Measurements from ENCODE around the gene MAMDC4. TPM values are rescaled to one million over a fixed set of nuclear protein-coding genes. Genes with fewer than 3 reads are reported as not detected.
A peak's percentile ranks its signal among the peaks of the same experiment; 100 is the strongest.

MAMDC4 gene
- total and polyA plus RNA-seq, 2 of the 13 experiments (the other 11 are each of a cell fraction or from before 2014, with no cell fraction given): 6.0 to 6.8 TPM

GRCh38 chr9:136842380-136842948 is 9.7 kb upstream of the MAMDC4 start, which contains the start of gene AJM1 (continued):
- peak; percentile 92; the same call in 1 of the 2 replicates for TF ChIP-seq ZNF816 (CRISPR knock-in tag; IDR thresholded peaks at IDR 0.05; ENCODE audit: borderline replicate concordance)
- TF ChIP-seq ZMAT3 (CRISPR knock-in tag; conservative IDR thresholded peaks at IDR 0.05): peak; percentile 82
- TF ChIP-seq ZNF350 (CRISPR knock-in tag; IDR thresholded peaks at IDR 0.05; ENCODE audit: borderline replicate concordance, low read depth): peak; percentile 58; the same call in 1 of the 2 replicates
- TF ChIP-seq AGO1 (IDR thresholded peaks at IDR 0.05; ENCODE audit: low read depth, low read length, poor library complexity, severe bottlenecking): peak; percentile 97
- TF ChIP-seq NCOA5 (CRISPR knock-in tag; IDR thresholded peaks at IDR 0.05): peak; percentile 54; the same call in 1 of the 2 replicates
- 0 out of 2 replicates have a peak, but pooled peaks have one; percentile 55 for TF ChIP-seq RFXAP (CRISPR knock-in tag; IDR thresholded peaks at IDR 0.05; ENCODE audit: borderline replicate concordance)
- TF ChIP-seq GATAD1 (CRISPR knock-in tag; IDR thresholded peaks at IDR 0.05): 0 out of 2 replicates have a peak, but pooled peaks have one; percentile 17
- 0 out of 2 replicates have a peak, but pooled peaks have one; percentile 54 for TF ChIP-seq RFXANK (CRISPR knock-in tag; IDR thresholded peaks at IDR 0.05)
- TF ChIP-seq NFKBIZ (CRISPR knock-in tag; IDR thresholded peaks at IDR 0.05): 0 out of 2 replicates have a peak, but pooled peaks have one; percentile 16
- peak; percentile 57 for TF ChIP-seq HOXA3 (CRISPR knock-in tag; IDR thresholded peaks at IDR 0.05)
- TF ChIP-seq TARDBP (CRISPR knock-in tag; IDR thresholded peaks at IDR 0.05): peak; percentile 70; the same call in 1 of the 2 replicates
- TF ChIP-seq, protein P1, sequence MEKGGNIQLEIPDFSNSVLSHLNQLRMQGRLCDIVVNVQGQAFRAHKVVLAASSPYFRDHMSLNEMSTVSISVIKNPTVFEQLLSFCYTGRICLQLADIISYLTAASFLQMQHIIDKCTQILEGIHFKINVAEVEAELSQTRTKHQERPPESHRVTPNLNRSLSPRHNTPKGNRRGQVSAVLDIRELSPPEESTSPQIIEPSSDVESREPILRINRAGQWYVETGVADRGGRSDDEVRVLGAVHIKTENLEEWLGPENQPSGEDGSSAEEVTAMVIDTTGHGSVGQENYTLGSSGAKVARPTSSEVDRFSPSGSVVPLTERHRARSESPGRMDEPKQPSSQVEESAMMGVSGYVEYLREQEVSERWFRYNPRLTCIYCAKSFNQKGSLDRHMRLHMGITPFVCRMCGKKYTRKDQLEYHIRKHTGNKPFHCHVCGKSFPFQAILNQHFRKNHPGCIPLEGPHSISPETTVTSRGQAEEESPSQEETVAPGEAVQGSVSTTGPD (CRISPR knock-in tag; IDR thresholded peaks at IDR 0.05): 0 out of 2 replicates have a peak, but pooled peaks have one; percentile 33
- TF ChIP-seq, protein P2, sequence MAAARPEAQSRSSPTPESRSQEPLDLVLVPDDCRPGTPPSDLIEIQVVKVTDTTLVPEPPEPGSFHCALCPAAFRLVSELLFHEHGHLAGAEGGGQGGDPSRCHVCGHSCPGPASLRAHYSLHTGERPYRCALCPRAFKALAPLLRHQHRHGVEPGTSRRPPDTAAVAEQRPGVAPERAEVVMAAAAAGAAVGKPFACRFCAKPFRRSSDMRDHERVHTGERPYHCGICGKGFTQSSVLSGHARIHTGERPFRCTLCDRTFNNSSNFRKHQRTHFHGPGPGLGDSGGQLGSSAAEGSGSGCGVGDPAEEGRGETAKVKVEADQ (CRISPR knock-in tag; IDR thresholded peaks at IDR 0.05; ENCODE audit: borderline replicate concordance): peak; percentile 84; the same call in 1 of the 2 replicates
- TF ChIP-seq HNRNPL (IDR thresholded peaks at IDR 0.05; ENCODE audit: low read depth, low read length): peak; percentile 82; the same call in 1 of the 2 replicates
- TF ChIP-seq HINFP (CRISPR knock-in tag; IDR thresholded peaks at IDR 0.05; ENCODE audit: low read depth): 0 out of 2 replicates have a peak, but pooled peaks have one; percentile 56
- 0 out of 2 replicates have a peak, but pooled peaks have one; percentile 14 for TF ChIP-seq KDM1A (CRISPR knock-in tag; IDR thresholded peaks at IDR 0.05)
- peak; percentile 23 for TF ChIP-seq IKZF4 (CRISPR knock-in tag; IDR thresholded peaks at IDR 0.05; ENCODE audit: borderline replicate concordance, low read depth, not compliant biosample characterization)
- TF ChIP-seq ISL2 (CRISPR knock-in tag; IDR thresholded peaks at IDR 0.05): 0 out of 2 replicates have a peak, but pooled peaks have one; percentile 57
- peak; percentile 79 to 92; a peak in 3 of 4 replicates for TF ChIP-seq HMGXB4 (CRISPR knock-in tag; IDR thresholded peaks at IDR 0.05; ENCODE audit: borderline replicate concordance in 1 of 2, low read depth in 1 of 2)
- 0 out of 2 replicates have a peak, but pooled peaks have one; percentile 67 for TF ChIP-seq ARID2 (CRISPR knock-in tag; IDR thresholded peaks at IDR 0.05; ENCODE audit: borderline replicate concordance)
- 0 out of 2 replicates have a peak, but pooled peaks have one; percentile 45 for TF ChIP-seq TMF1 (CRISPR knock-in tag; IDR thresholded peaks at IDR 0.05; ENCODE audit: low read depth)
- 0 out of 2 replicates have a peak, but pooled peaks have one; percentile 70 for TF ChIP-seq PAF1 (CRISPR knock-in tag; IDR thresholded peaks at IDR 0.05)
- 0 out of 2 replicates have a peak, but pooled peaks have one; percentile 21 for TF ChIP-seq RXRA (CRISPR knock-in tag; IDR thresholded peaks at IDR 0.05)
